DMS 273 treated with DMSO at 0.1 percent for 48 hours (cell line): ENCODE measurements around the gene COA7.

Experiments
- DNase-seq: peaks from one replicate; lab custom pipeline; 2025; lab: John Stamatoyannopoulos, UW

COA7 gene

DNA sequence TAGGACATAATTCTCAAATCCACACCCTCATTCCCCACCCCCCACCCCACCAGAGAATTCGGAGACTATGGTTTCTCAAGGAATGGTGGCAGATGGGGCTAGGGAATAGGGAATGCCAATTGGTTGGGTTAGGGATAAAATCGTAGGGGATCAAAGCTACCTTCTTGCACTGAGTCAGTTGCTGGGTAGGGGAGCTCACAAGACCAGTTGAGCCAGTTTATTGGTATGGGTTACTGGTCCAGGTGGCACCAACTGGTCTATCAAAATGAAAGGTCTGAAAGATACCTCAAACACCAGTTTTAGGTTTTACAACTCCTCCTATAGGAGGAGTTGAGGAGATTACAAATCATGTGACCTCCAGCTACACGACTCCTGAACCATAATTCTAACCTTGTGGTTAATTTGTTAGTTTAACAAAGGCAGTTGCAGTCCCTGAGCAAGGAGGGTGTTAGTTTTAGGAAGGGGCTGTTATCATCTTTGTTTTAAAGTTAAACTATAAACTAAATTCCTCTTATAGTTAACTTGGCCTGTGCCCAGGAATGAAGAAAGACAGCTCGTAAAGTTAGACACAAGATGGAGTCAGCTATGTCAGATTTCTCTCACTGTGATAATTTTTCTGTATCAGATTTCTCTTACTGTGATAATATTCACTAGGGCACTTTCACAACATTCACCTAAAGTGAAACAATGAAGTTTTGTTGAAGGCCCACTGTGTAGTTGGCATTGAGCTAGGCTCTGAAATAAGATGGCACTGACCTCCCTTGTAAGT, 62.6 kb downstream of the COA7 start:
- no peak for DNase-seq
